ENCODE results near the gene C1S.
A peak's percentile ranks its signal among the peaks of the same experiment; 100 is the strongest.

Gene C1S

GRCh38 chr12:7076493-7076892 lies 16.0 kb downstream of the C1S start:
- no peak for DNase-seq
- ATAC-seq, result no peak

DNA sequence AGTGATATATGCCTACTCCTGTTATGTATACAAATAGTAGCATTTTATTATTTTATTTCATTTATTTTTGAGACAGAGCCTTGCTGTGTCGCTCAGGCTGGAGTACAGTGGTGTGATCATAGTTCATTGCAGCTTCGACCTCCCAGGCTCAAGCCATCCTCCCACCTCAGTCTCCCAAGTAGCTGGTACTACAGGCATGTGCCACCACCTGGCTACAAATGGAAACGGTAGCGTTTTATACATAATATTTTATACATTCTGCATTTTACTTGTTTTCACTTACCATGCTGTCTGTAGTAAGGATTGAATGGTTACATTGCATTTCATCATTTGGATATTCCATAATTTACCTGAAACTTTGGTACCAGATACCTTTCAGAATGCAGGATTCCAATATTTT lies 17.6 kb downstream of the C1S start:
- no peak for ATAC-seq
- no peak for DNase-seq

DNA sequence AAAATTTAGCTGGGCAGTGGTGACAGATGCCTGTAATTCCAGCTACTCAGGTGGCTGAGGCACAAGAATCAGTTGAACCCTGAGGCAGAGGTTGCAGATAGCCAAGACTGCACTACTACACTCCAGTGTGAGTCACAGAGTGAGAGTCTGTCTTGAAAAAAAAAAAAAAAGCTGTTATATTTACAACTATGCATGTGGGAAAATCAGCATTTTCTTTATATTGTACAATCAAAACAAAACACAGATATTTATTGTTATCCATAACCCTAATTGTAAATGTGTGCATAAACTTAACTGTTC lies 19.3 kb downstream of the C1S start:
- DNase-seq (no peak), ATAC-seq (no peak)

DNA sequence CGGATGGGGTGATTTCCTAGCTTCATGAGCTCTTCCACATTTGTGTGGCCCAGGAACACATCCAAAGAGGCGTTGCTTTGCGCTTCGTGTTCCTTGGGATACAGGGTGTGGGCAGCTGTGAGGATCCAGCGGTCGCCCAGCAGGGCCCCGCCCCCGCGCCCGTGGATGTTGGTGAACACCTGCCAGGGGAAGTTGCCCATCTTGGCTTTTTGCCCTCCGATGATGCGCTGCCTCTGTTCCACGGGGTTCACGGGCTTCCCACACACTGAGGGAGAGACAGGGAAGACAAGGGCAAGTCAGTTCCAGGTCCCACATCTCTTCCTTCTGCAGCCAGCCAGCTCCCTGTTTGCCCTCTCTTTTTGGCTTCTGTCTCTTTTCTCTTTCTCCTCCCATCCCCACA lies 20.5 kb downstream of the C1S start:
- ATAC-seq, result no peak
- DNase-seq, result no peak

DNA sequence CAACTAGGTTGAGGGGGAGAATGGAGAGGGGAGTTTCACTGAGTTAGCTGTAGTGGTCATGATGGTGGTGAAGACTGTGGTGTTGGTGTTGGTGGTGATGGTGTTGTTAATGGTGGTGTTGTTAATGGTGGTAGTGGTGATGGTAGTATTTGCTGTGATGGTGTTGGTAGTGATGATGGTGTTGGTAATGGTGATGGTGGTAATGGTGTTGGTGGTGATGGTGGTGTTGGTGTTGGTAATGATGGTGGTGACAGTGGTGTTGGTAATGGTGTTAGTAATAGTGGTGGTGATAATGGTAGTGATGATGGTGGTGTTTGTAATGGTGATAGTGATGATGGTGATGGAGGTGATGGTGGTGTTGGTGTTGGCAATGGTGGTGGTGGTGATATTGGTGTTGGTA lies 22.6 kb downstream of the C1S start:
- ATAC-seq, result no peak
- DNase-seq, result no peak

DNA sequence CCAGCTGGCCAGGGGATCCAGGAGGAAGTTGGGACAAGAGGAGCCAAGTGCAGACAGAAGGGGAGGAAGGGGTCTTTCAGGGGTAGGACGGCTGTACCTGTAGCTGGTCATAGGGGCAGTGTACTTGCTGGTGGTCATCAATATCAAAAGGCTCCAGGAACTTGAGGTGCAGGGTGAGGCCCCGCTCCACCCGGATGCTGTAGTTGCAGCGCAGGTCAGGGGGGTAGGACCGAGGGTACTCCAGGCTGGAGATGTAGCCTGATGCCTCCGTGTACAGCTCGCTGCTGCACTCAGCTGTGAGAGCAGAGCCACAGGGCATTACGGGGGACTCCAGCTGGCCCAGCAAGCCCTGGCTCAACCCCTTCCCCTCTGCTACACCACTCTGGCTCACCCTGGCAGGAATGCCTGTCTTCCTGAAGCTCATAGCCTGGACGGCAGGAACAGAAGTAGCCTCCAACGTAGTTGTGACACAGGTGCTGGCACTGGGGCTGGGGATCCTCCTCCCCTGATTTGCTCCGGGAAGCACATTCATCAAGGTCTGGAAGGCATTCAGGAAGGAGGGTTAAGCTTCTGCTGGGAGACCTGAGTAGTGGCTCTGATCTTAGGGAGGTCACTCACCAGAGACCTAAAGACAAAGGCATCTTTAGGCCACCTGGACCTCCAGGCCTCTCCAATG lies 28.8 kb downstream of the C1S start:
- no peak for ATAC-seq
- DNase-seq, result no peak

GRCh38 chr12:7090222-7090998 lies 29.9 kb downstream of the C1S start:
- ATAC-seq, result no peak

DNA sequence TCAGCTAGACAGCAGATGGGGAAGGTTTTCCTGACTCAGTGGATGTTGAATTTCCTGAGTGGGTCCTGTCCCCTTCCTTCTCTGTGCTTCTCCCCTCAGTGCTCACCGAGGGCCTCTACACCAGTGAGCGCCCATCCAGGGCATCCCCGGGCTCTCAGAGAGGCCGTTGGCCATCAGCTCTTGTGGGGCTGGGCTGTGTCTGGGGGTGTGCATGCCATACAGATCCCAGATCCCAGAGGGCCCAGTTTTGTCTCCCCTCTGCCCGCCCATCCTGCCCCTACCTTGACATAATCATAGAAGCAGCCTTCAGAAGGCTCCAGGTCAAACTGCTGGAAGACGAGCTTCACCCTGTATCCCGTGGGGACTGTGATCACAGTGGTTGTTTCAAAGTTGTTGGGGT lies 30.7 kb downstream of the C1S start:
- DNase-seq, result no peak
- ATAC-seq, result no peak

More at GRCh38 chr12:7090222-7090998, 29.9 kb downstream of the C1S start:
- no peak for DNase-seq

DNA sequence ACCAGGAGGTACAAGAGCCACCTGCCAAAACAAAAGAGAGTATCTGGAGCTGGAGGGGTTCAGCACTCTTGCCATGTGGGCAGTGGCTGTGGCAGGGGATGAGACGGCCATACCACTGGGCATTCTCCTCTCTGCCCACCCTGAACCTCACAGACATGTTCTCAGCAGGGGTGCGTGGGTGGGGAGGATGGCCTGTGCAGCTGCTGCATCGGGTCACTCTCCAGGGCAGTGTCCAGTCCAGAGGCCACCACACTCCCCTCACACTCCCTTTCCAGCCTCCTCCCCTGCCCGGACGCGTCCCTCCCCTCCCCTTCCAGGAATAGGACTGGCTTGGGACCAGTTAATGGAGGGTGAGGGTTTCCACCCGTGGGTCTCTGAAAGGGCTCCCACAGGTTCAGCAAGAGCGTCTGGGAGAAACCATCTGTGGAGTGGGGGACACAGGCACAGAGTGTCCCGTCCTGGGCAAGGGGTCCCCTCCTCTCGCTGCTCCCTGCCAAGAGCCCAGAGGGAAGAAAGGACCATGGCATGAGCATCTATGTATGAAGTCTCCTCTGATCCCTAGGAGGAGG lies 31.2 kb downstream of the C1S start:
- peak; percentile 15 for ATAC-seq

GRCh38 chr12:7092229-7092985 lies 31.9 kb downstream of the C1S start, which contains the start of gene C1R:
C1R (minus strand) TSS chr12:7092445; CDS start chr12:7092388, 57 bp downstream.
- peak; percentile 74 for DNase-seq
- peak; percentile 47 for ATAC-seq

More for the DNA sequence above, 31.2 kb downstream of the C1S start:
- no peak for DNase-seq

DNA sequence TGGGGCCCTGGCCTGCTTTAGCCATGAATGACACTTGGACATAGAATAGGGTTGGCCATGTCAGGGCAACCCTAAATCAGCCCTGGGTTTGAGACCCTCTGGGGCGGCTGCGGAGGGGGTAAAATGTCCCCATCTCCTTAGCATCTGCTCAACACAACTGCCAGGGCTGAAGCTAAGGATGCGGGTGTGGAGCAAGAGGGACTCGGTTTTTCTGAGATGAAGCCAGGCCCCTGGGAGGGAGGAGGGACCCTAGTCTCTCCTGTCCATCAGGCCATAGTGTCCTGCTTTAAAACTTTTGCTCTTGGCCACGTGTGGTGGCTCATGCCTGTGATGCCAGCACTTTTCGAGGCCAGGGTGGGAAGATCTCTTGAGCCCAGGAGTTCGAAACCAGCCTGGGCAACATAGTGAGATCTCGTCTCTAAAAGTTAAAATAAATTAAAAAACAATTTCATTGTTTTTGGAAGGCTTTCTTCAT lies 32.5 kb downstream of the C1S start:
- ATAC-seq (no peak), DNase-seq (no peak)

DNA sequence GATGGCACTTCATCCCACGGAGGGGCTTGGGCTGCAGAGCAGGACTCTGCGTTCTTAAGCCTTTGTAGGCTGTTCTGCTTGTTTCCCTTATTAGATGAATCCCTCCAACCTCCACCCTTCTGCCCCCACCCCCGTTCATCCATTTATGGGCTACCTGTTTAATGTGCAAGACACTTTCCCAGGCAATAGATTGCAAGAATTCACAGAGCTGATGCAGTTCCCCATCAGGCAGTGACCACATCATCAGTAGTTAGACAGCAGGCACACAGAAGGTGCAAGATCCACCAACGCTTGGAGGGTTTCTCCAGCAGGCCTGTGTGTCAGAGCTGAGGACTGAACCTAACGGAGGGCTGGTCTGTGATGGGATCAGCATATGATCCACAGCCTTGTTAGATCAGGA lies 33.0 kb downstream of the C1S start:
- no peak for ATAC-seq
- DNase-seq, result no peak

- no peak for ATAC-seq
- DNase-seq, result no peak
Measured at GRCh38 chr12:7093892-7094291, 33.4 kb downstream of the C1S start.

- no peak for ATAC-seq
- no peak for DNase-seq
Measured at GRCh38 chr12:7096006-7096932, 35.8 kb downstream of the C1S start.

DNA sequence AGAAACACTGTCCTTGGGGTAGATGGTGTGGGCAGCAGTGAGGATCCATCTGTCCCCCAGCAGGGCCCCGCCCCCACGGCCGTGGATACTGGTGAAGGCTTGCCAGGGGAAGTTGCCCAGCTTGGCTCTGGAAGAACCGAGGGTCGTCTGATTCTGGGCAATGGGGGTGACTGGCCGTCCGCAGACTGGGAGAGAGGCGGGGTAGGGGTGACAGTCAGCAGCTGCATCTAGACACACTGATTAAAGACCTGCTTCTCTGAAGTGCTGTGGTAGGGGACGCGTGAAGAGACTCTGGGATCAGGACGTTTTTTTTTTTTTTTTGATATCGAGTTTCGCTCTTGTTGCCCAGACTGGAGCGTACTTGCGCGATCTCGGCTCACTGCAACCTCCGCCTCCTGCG lies 36.5 kb downstream of the C1S start:
- ATAC-seq (no peak), DNase-seq (no peak)

- ATAC-seq (no peak), DNase-seq (no peak)
Measured at GRCh38 chr12:7099290-7099996, 38.9 kb downstream of the C1S start.

GRCh38 chr12:7100239-7100638 lies 39.7 kb downstream of the C1S start:
- ATAC-seq, result no peak

GRCh38 chr12:7101047-7101693 lies 40.7 kb downstream of the C1S start:
- DNase-seq (no peak), ATAC-seq (no peak)

More at GRCh38 chr12:7100239-7100638, 39.7 kb downstream of the C1S start:
- no peak for DNase-seq

- ATAC-seq (no peak), DNase-seq (no peak)
Measured at GRCh38 chr12:7101694-7102131, 41.2 kb downstream of the C1S start.

DNA sequence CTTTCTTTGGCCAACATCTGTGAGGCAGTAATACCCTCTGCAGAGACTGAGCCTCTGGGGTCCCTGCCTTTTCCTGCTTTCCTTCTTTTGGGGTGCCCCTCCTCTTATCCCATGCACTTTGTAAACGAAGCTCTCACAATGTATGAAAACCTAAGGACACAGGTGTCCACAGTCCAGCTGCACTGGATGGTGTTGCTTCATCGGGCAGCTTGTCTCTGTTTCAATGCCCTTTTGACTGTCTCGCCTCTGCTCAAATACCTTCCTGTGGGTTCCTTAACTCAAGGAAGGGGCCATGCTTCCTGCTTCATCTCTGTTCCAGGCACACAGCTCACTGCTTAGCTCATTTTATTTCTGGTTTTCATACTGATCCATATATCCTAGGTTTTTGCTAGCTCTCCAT lies 42.1 kb downstream of the C1S start:
- DNase-seq, result no peak
- no peak for ATAC-seq

Data from stimulated activated naive CD8-positive, alpha-beta T cell treated with anti-CD3 and anti-CD28 coated beads, Interleukin-15, Interleukin-2, amounts not matched to agents 100 U/mL and 50 U/mL, for 24 hours (primary cell).